ENCODE data around the gene NTSR1.

The NTSR1 gene

GRCh38 chr20:62754122-62754990 is 45.7 kb downstream of the NTSR1 start:
- TF ChIP-seq, protein P1, sequence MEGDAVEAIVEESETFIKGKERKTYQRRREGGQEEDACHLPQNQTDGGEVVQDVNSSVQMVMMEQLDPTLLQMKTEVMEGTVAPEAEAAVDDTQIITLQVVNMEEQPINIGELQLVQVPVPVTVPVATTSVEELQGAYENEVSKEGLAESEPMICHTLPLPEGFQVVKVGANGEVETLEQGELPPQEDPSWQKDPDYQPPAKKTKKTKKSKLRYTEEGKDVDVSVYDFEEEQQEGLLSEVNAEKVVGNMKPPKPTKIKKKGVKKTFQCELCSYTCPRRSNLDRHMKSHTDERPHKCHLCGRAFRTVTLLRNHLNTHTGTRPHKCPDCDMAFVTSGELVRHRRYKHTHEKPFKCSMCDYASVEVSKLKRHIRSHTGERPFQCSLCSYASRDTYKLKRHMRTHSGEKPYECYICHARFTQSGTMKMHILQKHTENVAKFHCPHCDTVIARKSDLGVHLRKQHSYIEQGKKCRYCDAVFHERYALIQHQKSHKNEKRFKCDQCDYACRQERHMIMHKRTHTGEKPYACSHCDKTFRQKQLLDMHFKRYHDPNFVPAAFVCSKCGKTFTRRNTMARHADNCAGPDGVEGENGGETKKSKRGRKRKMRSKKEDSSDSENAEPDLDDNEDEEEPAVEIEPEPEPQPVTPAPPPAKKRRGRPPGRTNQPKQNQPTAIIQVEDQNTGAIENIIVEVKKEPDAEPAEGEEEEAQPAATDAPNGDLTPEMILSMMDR (IDR thresholded peaks at IDR 0.05; ENCODE audit: low read depth, low read length, missing control alignments): no peak
- Histone ChIP-seq H3K27me3 (replicated peaks) (no peaks in the 10 kb centered on the region), H3K36me3 (replicated peaks) (no peaks in the 10 kb centered on the region), H3K27ac (no peak overlapping the region), H3K4me3 (ENCODE audit: low read depth, low read length) (no peak overlapping the region)
- in situ Hi-C loops (cut with HindIII; ENCODE audit: low pct_ligation_motif_present, low sequenced_read_pairs): no loop called here
- DNase-seq: no peak

GRCh38 chr20:62754991-62755356 is 46.3 kb downstream of the NTSR1 start:
- in situ Hi-C loops (cut with HindIII; ENCODE audit: low pct_ligation_motif_present, low sequenced_read_pairs): no loop called here
- H3K27ac ChIP-seq: no peak overlapping the region
- TF ChIP-seq, protein P1 (IDR thresholded peaks at IDR 0.05; ENCODE audit: low read depth, low read length, missing control alignments): no peak
- no peaks in the 10 kb centered on the region for H3K36me3 ChIP-seq (replicated peaks)
- no peaks in the 10 kb centered on the region for H3K27me3 ChIP-seq (replicated peaks)
- no peak overlapping the region for H3K4me3 ChIP-seq (ENCODE audit: low read depth, low read length)
- no peak for DNase-seq

DNA sequence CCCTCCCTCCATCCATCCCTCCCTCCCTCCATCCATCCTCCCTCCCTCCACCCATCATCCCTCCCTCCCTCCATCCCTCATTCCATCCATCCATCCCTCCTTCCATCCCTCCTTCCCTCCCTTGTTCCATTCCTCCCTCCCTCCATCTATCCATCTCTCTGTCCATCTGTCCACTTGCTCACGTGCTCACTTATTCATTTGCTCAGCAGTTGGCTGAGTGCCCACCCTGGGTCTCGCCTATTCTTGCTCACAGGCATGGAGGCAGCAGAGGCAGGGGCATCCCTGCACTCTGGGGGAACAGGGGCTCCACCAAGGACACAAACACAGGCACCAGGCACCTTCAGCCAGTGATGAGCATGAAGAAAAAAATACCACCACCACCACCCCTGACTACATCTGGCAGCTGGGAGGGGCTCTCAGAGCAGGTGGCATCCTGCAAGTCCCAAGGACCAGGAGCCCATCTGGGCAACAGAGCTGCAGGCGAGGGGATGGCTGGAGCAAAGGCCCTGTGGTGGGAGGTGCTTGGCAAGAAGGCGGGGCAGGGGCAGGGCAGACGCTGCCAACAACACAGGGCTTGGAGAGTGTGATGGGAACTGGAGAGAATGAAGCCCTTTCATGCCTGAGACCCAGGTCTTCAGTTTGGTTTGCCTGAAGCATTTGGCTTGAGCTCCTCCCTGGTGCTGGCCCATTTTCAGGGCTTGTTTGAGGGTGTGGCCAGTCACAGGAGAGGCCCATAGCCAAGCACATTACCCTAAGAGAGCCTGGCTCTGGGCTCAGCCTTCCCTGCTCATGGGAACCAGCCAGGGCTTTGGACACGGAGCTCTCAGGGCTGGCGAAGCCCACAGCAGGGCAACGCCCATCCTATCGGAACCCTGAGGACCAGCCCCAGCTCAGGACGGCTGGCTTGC is 47.4 kb downstream of the NTSR1 start:
- no peaks in the 10 kb centered on the region for H3K27me3 ChIP-seq (replicated peaks)
- H3K36me3 ChIP-seq (replicated peaks): no peaks in the 10 kb centered on the region
- TF ChIP-seq, protein P1 (IDR thresholded peaks at IDR 0.05; ENCODE audit: low read depth, low read length, missing control alignments): no peak
- no peak for DNase-seq
- no peak overlapping the region for H3K27ac ChIP-seq
- no peak overlapping the region for H3K4me3 ChIP-seq (ENCODE audit: low read depth, low read length)
- in situ Hi-C loops (cut with HindIII; ENCODE audit: low pct_ligation_motif_present, low sequenced_read_pairs): no loop called here

- no peak for DNase-seq
- Histone ChIP-seq H3K4me3 (ENCODE audit: low read depth, low read length) (no peak overlapping the region), H3K27me3 (replicated peaks) (no peaks in the 10 kb centered on the region), H3K36me3 (replicated peaks) (no peaks in the 10 kb centered on the region), H3K27ac (no peak overlapping the region)
- TF ChIP-seq, protein P1 (IDR thresholded peaks at IDR 0.05; ENCODE audit: low read depth, low read length, missing control alignments): no peak
- in situ Hi-C loops (cut with HindIII; ENCODE audit: low pct_ligation_motif_present, low sequenced_read_pairs): no loop called here
These were observed 49.7 kb downstream of the NTSR1 start for GRCh38 chr20:62758226-62758912.

- Histone ChIP-seq H3K4me3 (ENCODE audit: low read depth, low read length) (no peak overlapping the region), H3K36me3 (replicated peaks) (no peaks in the 10 kb centered on the region), H3K27me3 (replicated peaks) (no peaks in the 10 kb centered on the region), H3K27ac (no peak overlapping the region)
- TF ChIP-seq, protein P1 (IDR thresholded peaks at IDR 0.05; ENCODE audit: low read depth, low read length, missing control alignments): no peak
- in situ Hi-C loops (cut with HindIII; ENCODE audit: low pct_ligation_motif_present, low sequenced_read_pairs): no loop called here
- DNase-seq: no peak
These were observed 51.4 kb downstream of the NTSR1 start for GRCh38 chr20:62759981-62760431.
